HEK293 (cell line): ENCODE data around the gene UBE3A.

ENCODE experiments used
- BCL11B ChIP-seq: fragments of 450-650 bp; formaldehyde crosslinking; IDR thresholded peaks from 2 replicates; pipeline ENCODE4 v1.5.1; 2016; ENCODE audit warnings: low read depth, missing biosample characterization, missing genetic modification characterization
- MZF1 ChIP-seq: fragments of 450-650 bp; formaldehyde crosslinking; IDR thresholded peaks from 2 replicates; pipeline ENCODE4 v1.5.1; 2017; ENCODE audit warnings: missing biosample characterization, missing genetic modification characterization, borderline replicate concordance
- PRDM6 ChIP-seq: fragments of 450-650 bp; formaldehyde crosslinking; IDR thresholded peaks from 2 replicates; pipeline ENCODE4 v1.5.1; 2017; ENCODE audit warnings: missing biosample characterization, missing genetic modification characterization
- REST ChIP-seq: fragments of 450-650 bp; formaldehyde crosslinking; IDR thresholded peaks from 2 replicates; pipeline ENCODE4 v1.5.1; 2016; ENCODE audit warnings: missing biosample characterization, missing genetic modification characterization
- SP2 ChIP-seq: fragments of 450-650 bp; formaldehyde crosslinking; IDR thresholded peaks from 2 replicates; pipeline ENCODE4 v1.5.1; 2016; ENCODE audit warnings: missing biosample characterization, missing genetic modification characterization
- ZBTB10 ChIP-seq: fragments of 450-650 bp; formaldehyde crosslinking; IDR thresholded peaks from 2 replicates; pipeline ENCODE4 v1.5.1; 2016; ENCODE audit warnings: missing biosample characterization, missing genetic modification characterization
- ZBTB44 ChIP-seq: fragments of 450-650 bp; IDR thresholded peaks from 2 replicates; pipeline ENCODE4 v1.5.1; 2018; ENCODE audit warnings: missing biosample characterization, mild to moderate bottlenecking, missing genetic modification characterization
- ZFHX2 ChIP-seq: fragments of 450-650 bp; formaldehyde crosslinking; conservative IDR thresholded peaks from 2 replicates; pipeline ENCODE4 v1.5.1; 2016; ENCODE audit warnings: missing biosample characterization, missing genetic modification characterization
- ZFP37 ChIP-seq: fragments of 450-650 bp; formaldehyde crosslinking; IDR thresholded peaks from 2 replicates; pipeline ENCODE4 v1.5.1; 2016; ENCODE audit warnings: missing biosample characterization, missing genetic modification characterization
- ZIC2 ChIP-seq: fragments of 450-650 bp; formaldehyde crosslinking; IDR thresholded peaks from 2 replicates; pipeline ENCODE4 v1.5.1; 2016; ENCODE audit warnings: missing biosample characterization, missing genetic modification characterization
- ZNF133 ChIP-seq: fragments of 450-650 bp; formaldehyde crosslinking; IDR thresholded peaks from 2 replicates; pipeline ENCODE4 v1.5.1; 2016; ENCODE audit warnings: missing biosample characterization, missing genetic modification characterization
- ZNF138 ChIP-seq: fragments of 450-650 bp; formaldehyde crosslinking; IDR thresholded peaks from 2 replicates; pipeline ENCODE4 v1.5.1; 2016; ENCODE audit warnings: missing biosample characterization, missing genetic modification characterization, borderline replicate concordance
- ZNF146 ChIP-seq: fragments of 450-650 bp; formaldehyde crosslinking; IDR thresholded peaks from 2 replicates; pipeline ENCODE4 v1.5.1; 2016; ENCODE audit warnings: missing biosample characterization, missing genetic modification characterization
- ZNF174 ChIP-seq: fragments of 450-650 bp; formaldehyde crosslinking; IDR thresholded peaks from 2 replicates; pipeline ENCODE4 v1.5.0; 2017; ENCODE audit warnings: missing biosample characterization, mild to moderate bottlenecking, missing genetic modification characterization
- ZNF26 ChIP-seq: fragments of 450-650 bp; formaldehyde crosslinking; IDR thresholded peaks from 2 replicates; pipeline ENCODE4 v1.5.1; 2016; ENCODE audit warnings: missing biosample characterization, missing genetic modification characterization
- ZNF274 ChIP-seq, 2 experiments: fragments of 200-500 bp in 1 of 2; fragments of 450-650 bp in 1 of 2; sonication (Bioruptor generic) in 1 of 2; formaldehyde crosslinking in 1 of 2; IDR thresholded peaks; 2 replicates each; pipeline versions ENCODE4 v1.5.1 to v1.6.1; 2014 to 2016; ENCODE audit warnings: borderline replicate concordance in 1 of 2, inconsistent platforms in 1 of 2, low read length in 1 of 2, missing biosample characterization in 1 of 2, missing genetic modification characterization in 1 of 2
- ZNF350 ChIP-seq: fragments of 450-650 bp; formaldehyde crosslinking; IDR thresholded peaks from 2 replicates; pipeline ENCODE4 v1.5.0; 2017; ENCODE audit warnings: missing biosample characterization, mild to moderate bottlenecking, missing genetic modification characterization
- ZNF560 ChIP-seq: fragments of 450-650 bp; formaldehyde crosslinking; IDR thresholded peaks from 2 replicates; pipeline ENCODE4 v1.5.1; 2017; ENCODE audit warnings: missing biosample characterization, missing genetic modification characterization, borderline replicate concordance
- ZNF585B ChIP-seq: fragments of 450-650 bp; formaldehyde crosslinking; IDR thresholded peaks from 2 replicates; pipeline ENCODE4 v1.5.1; 2016; ENCODE audit warnings: missing biosample characterization, missing genetic modification characterization
- ZNF639 ChIP-seq: fragments of 450-650 bp; formaldehyde crosslinking; IDR thresholded peaks from 2 replicates; pipeline ENCODE4 v1.5.1; 2016; ENCODE audit warnings: missing biosample characterization, missing genetic modification characterization
- ZNF701 ChIP-seq: fragments of 450-650 bp; formaldehyde crosslinking; IDR thresholded peaks from 2 replicates; pipeline ENCODE4 v1.5.1; 2016; ENCODE audit warnings: missing biosample characterization, missing genetic modification characterization
- ZNF704 ChIP-seq: fragments of 450-650 bp; formaldehyde crosslinking; IDR thresholded peaks from 2 replicates; pipeline ENCODE4 v1.5.1; 2016; ENCODE audit warnings: missing biosample characterization, missing genetic modification characterization
- ZNF768 ChIP-seq: fragments of 450-650 bp; formaldehyde crosslinking; IDR thresholded peaks from 2 replicates; pipeline ENCODE4 v1.5.1; 2018; ENCODE audit warnings: missing biosample characterization, mild to moderate bottlenecking, missing genetic modification characterization
- ZNF792 ChIP-seq: fragments of 450-650 bp; formaldehyde crosslinking; IDR thresholded peaks from 2 replicates; pipeline ENCODE4 v1.5.1; 2016; ENCODE audit warnings: missing biosample characterization, missing genetic modification characterization
- ZXDB ChIP-seq: fragments of 450-650 bp; formaldehyde crosslinking; IDR thresholded peaks from 2 replicates; pipeline ENCODE4 v1.5.1; 2016; ENCODE audit warnings: missing biosample characterization, missing genetic modification characterization

UBE3A gene

GRCh38 chr15:25437777-25438600 lies 835 bp downstream of the UBE3A start (continued):
- no peak; the same call in 1 of the 2 replicates for TF ChIP-seq ZIC2
- TF ChIP-seq ZNF174, result no peak
- TF ChIP-seq ZBTB44 (tag by site-specific recombination), result no peak
- no peak for TF ChIP-seq ZNF639 (tag by site-specific recombination)
- no peak for TF ChIP-seq ZNF274 (IDR thresholded peaks at IDR 0.05; ENCODE audit: low read length)
- no peak for TF ChIP-seq ZNF274 (tag by site-specific recombination; IDR thresholded peaks at IDR 0.05; ENCODE audit: borderline replicate concordance)
- peak; percentile 58 for TF ChIP-seq SP2
- TF ChIP-seq ZNF701, result no peak
- no peak for TF ChIP-seq PRDM6 (tag by site-specific recombination)
- no peak for TF ChIP-seq ZNF133 (tag by site-specific recombination)
- TF ChIP-seq ZNF146, result no peak
- TF ChIP-seq ZNF704 (tag by site-specific recombination), result no peak
- TF ChIP-seq ZXDB, result no peak
- TF ChIP-seq ZNF26 (tag by site-specific recombination), result no peak
- no peak for TF ChIP-seq ZNF560 (tag by site-specific recombination)
- TF ChIP-seq ZNF792 (tag by site-specific recombination), result no peak
- TF ChIP-seq ZNF585B, result no peak
- no peak for TF ChIP-seq MZF1 (tag by site-specific recombination)
- no peak for TF ChIP-seq REST
- TF ChIP-seq ZNF350 (tag by site-specific recombination), result no peak
- TF ChIP-seq ZFP37 (tag by site-specific recombination), result no peak
- no peak for TF ChIP-seq BCL11B (tag by site-specific recombination)
- no peak for TF ChIP-seq ZBTB10 (tag by site-specific recombination)
- TF ChIP-seq ZFHX2, result peak; percentile 60
- TF ChIP-seq ZNF768 (tag by site-specific recombination), result no peak
- no peak for TF ChIP-seq ZNF138 (tag by site-specific recombination)
